HL-60 (cell line): ENCODE measurements around the gene NT5C3A.

ENCODE experiments used
- SPI1 ChIP-seq: IDR thresholded peaks from 2 replicates; pipeline ENCODE4 v1.6.1; 2012; ENCODE audit warnings: low read depth, mild to moderate bottlenecking, borderline replicate concordance
- TF ChIP-seq, protein P1 (sequence below): IDR thresholded peaks from one replicate; pipeline ENCODE4 v1.5.1; 2011; ENCODE audit warnings: low read length, control low read depth, inconsistent platforms; ENCODE audit not compliant: insufficient read depth
- TF ChIP-seq, protein P2 (sequence below): IDR thresholded peaks from 2 replicates; pipeline ENCODE4 v1.6.1; 2012; ENCODE audit warnings: low read depth; ENCODE audit not compliant: insufficient replicate concordance

DNA sequence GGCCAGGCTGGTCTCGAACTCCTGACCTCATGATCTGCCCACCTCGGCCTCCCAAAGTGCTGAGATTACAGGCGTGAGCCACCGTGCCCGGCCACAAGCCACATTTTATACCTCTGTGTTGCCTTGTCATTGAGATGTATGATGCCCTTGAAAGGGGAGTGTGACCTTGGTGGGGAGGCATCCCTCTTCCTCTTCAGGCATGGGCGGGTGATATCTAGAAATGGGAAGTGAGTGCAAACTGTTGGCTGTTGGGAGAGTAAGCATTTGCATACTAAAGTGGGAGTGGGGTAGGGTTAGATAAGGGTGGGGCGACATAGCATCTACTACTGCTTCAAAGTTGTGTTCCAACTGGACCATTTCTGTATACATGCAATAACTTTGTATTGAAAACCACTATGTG is 26.6 kb upstream of the NT5C3A start:
- TF ChIP-seq, protein P1, sequence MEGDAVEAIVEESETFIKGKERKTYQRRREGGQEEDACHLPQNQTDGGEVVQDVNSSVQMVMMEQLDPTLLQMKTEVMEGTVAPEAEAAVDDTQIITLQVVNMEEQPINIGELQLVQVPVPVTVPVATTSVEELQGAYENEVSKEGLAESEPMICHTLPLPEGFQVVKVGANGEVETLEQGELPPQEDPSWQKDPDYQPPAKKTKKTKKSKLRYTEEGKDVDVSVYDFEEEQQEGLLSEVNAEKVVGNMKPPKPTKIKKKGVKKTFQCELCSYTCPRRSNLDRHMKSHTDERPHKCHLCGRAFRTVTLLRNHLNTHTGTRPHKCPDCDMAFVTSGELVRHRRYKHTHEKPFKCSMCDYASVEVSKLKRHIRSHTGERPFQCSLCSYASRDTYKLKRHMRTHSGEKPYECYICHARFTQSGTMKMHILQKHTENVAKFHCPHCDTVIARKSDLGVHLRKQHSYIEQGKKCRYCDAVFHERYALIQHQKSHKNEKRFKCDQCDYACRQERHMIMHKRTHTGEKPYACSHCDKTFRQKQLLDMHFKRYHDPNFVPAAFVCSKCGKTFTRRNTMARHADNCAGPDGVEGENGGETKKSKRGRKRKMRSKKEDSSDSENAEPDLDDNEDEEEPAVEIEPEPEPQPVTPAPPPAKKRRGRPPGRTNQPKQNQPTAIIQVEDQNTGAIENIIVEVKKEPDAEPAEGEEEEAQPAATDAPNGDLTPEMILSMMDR, result no peak
- peak; percentile 72; the same call in 1 of the 2 replicates for TF ChIP-seq SPI1
- TF ChIP-seq, protein P2, sequence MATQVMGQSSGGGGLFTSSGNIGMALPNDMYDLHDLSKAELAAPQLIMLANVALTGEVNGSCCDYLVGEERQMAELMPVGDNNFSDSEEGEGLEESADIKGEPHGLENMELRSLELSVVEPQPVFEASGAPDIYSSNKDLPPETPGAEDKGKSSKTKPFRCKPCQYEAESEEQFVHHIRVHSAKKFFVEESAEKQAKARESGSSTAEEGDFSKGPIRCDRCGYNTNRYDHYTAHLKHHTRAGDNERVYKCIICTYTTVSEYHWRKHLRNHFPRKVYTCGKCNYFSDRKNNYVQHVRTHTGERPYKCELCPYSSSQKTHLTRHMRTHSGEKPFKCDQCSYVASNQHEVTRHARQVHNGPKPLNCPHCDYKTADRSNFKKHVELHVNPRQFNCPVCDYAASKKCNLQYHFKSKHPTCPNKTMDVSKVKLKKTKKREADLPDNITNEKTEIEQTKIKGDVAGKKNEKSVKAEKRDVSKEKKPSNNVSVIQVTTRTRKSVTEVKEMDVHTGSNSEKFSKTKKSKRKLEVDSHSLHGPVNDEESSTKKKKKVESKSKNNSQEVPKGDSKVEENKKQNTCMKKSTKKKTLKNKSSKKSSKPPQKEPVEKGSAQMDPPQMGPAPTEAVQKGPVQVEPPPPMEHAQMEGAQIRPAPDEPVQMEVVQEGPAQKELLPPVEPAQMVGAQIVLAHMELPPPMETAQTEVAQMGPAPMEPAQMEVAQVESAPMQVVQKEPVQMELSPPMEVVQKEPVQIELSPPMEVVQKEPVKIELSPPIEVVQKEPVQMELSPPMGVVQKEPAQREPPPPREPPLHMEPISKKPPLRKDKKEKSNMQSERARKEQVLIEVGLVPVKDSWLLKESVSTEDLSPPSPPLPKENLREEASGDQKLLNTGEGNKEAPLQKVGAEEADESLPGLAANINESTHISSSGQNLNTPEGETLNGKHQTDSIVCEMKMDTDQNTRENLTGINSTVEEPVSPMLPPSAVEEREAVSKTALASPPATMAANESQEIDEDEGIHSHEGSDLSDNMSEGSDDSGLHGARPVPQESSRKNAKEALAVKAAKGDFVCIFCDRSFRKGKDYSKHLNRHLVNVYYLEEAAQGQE, result no peak
